Heart right ventricle (tissue), 16 donors: ENCODE measurements around the gene PDE2A. TPM values are rescaled to one million over a fixed set of nuclear protein-coding genes. Genes with fewer than 3 reads are reported as not detected.

ENCODE experiments used
- ATAC-seq, 8 donors: fragments of 200-7000 bp; cut with Tn5 transposase; one replicate each; pipeline ENCODE4 v1.9.1; 2020; ENCODE audit warnings: mild to moderate bottlenecking in 8 of 8, moderate library complexity in 8 of 8, moderate number of reproducible peaks in 1 of 8
- DNase-seq, 2 donors: peaks; one replicate each; pipeline ENCODE4 v3.0.0-alpha.2; 2020
- H3K27ac ChIP-seq, 10 donors: fragments of 200-600 bp; sonication (generic) in 2 of 10; one replicate each; pipeline versions ENCODE4 v1.5.0 to v1.8.0; 2020 to 2022; ENCODE audit warnings: mild to moderate bottlenecking in 3 of 10
- H3K27me3 ChIP-seq, 7 donors: fragments of 200-600 bp; one replicate each; pipeline ENCODE4 v1.8.0; 2021 to 2022; ENCODE audit warnings: mild to moderate bottlenecking in 2 of 7
- H3K36me3 ChIP-seq, 9 donors: fragments of 200-600 bp; sonication (generic) in 1 of 9; one replicate each; pipeline versions ENCODE4 v1.5.0 to v1.8.0; 2020 to 2022; ENCODE audit warnings: mild to moderate bottlenecking in 2 of 9
- H3K4me1 ChIP-seq, 9 donors: fragments of 200-600 bp; sonication (generic) in 1 of 9; one replicate each; pipeline versions ENCODE4 v1.5.0 to v1.8.0; 2020 to 2022; ENCODE audit warnings: mild to moderate bottlenecking in 4 of 9
- H3K4me3 ChIP-seq, 10 donors: fragments of 200-600 bp; sonication (generic) in 2 of 10; one replicate each; pipeline versions ENCODE4 v1.5.0 to v1.8.0; 2020 to 2022; ENCODE audit warnings: mild to moderate bottlenecking in 7 of 10, moderate library complexity in 2 of 10
- H3K9me3 ChIP-seq, 11 donors: fragments of 200-600 bp in 10 of 11; sonication (generic) in 2 of 11; one replicate each; pipeline versions ENCODE4 v1.5.0 to v1.8.0; 2013 to 2022; ENCODE audit warnings: mild to moderate bottlenecking in 2 of 11, control low read depth in 1 of 11, moderate library complexity in 1 of 11
- WGBS, 2 donors: extraction: QIAGEN DNeasy Blood & Tissue Kit; methylation state at CpG; one replicate each; pipeline ENCODE4 v1.1.7; 2013; ENCODE audit warnings: inconsistent platforms in 1 of 2; 5-methylcytosine and 5-hydroxymethylcytosine counted together
- intact Hi-C, 10 donors: fragments of 100-400 bp; cut with DNase I; formaldehyde crosslinking; loops; one replicate each; pipeline versions ENCODE4 v1.11.1 to v1.14.2; 2022
- polyA plus RNA-seq, 2 donors: library from polyadenylated mRNA; stranded (reverse); fragments of 200-250 nt; gene quantifications; one replicate each; pipeline ENCODE4 v1.2.3, GENCODE V29; 2013
- total RNA-seq, 10 donors: library from RNA; stranded (reverse); fragmentation: NEBNext Ultra II Directional in 3 of 10; extraction: Animal tissue kit (Norgen Biotek cat#: 25700) in 3 of 10; gene quantifications; one replicate each; pipeline versions ENCODE4 v1.2.1 to v1.2.4, GENCODE V29; 2021 to 2023
- TF ChIP-seq, protein P1 (sequence below), 9 donors: fragments of 200-600 bp; sonication (generic) in 2 of 9; IDR thresholded peaks; one replicate each; pipeline versions ENCODE4 v1.5.0 to v1.8.0; 2021 to 2022; ENCODE audit warnings: antibody characterized with exemption in 9 of 9, mild to moderate bottlenecking in 5 of 9, moderate library complexity in 1 of 9
- donor health status: Arrhythmogenic right ventricular cardiomyopathy.
- donor health status: ischemic (EF 13 %, LVEDD 7.1; RV severe dilation, severe dysfunction).
- donor health status: healthy with polysubstance abuse.
- donor health status: DM: no; HTN: yes; CAD: no.
- donor health status: DM: no; HTN: no; CAD: no.
- donor health status: ischemic (EF 25% LVEDD 6.9; RV normal size, moderate dysfunction).
- donor health status: ischemic (EF 25% LVEDD 5.7; RV mildly dilated, moderate dysfunction).
- donor health status: healthy.
- donor health status: DM: yes; HTN: yes; CAD: no.
- donor health status: Ischemic cardiomyopathy.
- donor health status: ischemic (EF 35%, LVEDD 5.7; RV mildly dilated, moderate dysfunction).
- donor health status: nonischemic (EF 11% LVEDD 7.7; RV severe dilation, severe dysfunction).
- donor health status: DM: yes; HTN: yes; CAD: no.
- donor health status: PGD.
- donor health status: ischemic (EF 29% LVEDD 5.4; RV normal size, mild dysfunction).
- donor health status: nonischemic (EF 23%, LVEDD 6.1; RV moderate dilation, normal function).

The PDE2A gene
- total and polyA plus RNA-seq, 12 donors = 10.4 to 47.6 (median 30.2) TPM

- H3K4me1 ChIP-seq = no peaks in the 10 kb centered on the region
- TF ChIP-seq, protein P1, sequence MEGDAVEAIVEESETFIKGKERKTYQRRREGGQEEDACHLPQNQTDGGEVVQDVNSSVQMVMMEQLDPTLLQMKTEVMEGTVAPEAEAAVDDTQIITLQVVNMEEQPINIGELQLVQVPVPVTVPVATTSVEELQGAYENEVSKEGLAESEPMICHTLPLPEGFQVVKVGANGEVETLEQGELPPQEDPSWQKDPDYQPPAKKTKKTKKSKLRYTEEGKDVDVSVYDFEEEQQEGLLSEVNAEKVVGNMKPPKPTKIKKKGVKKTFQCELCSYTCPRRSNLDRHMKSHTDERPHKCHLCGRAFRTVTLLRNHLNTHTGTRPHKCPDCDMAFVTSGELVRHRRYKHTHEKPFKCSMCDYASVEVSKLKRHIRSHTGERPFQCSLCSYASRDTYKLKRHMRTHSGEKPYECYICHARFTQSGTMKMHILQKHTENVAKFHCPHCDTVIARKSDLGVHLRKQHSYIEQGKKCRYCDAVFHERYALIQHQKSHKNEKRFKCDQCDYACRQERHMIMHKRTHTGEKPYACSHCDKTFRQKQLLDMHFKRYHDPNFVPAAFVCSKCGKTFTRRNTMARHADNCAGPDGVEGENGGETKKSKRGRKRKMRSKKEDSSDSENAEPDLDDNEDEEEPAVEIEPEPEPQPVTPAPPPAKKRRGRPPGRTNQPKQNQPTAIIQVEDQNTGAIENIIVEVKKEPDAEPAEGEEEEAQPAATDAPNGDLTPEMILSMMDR (IDR thresholded peaks at IDR 0.05) = no peak
- H3K27ac ChIP-seq = no peak overlapping the region
- peaks cover 0 to 2% (median 0%) of the 10 kb centered on the region in 7 donors for H3K27me3 ChIP-seq
- WGBS, 2 donors = 76 to 78% methylated on average over 6 of the region's 6 CpGs
- H3K9me3 ChIP-seq = no peaks in the 10 kb centered on the region
- no peaks in the 10 kb centered on the region for H3K36me3 ChIP-seq
- DNase-seq (no peak), ATAC-seq (no peak)
- H3K4me3 ChIP-seq = no peak overlapping the region
- intact Hi-C loops = loop anchor here in 1 of 10 donors (10.0 kb wide), 1 partner anchor 183 kb away; no protein-coding TSS in a partner anchor
These were observed 16.7 kb downstream of the PDE2A start for GRCh38 chr11:72657411-72658100.

DNA sequence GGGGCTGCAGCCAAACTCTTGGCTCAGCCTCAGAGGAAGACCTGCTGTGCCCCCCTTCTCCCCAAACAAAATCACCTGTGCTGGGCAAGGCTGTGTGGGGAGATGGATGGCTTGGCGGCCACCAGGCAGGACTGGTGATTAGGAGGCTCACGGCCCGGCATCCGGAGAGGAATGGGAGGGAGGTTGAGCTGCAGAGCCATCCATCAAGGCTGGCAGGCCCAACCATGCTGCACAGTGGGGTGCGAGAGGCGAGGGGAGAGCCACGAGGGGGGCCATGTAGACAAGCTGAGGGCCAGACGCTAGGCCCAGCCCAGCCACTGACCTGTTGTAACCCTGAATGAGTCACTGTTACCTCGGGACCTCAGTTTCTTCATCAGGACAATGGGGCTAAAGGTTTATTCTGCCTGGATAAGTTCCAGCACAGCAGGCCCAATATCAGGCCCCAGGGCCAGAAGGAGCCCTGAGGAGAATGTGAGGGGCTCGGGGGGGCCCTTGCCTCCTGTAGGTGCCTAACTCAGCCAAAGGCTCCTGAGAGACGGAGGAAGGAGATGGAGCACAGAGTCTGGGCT, 18.2 kb downstream of the PDE2A start:
- WGBS, 2 donors = 71 to 83% methylated on average over 11 of the region's 11 CpGs
- no peak for DNase-seq
- no peak overlapping the region for H3K27ac ChIP-seq
- TF ChIP-seq, protein P1 (IDR thresholded peaks at IDR 0.05) = no peak
- no peaks in the 10 kb centered on the region for H3K27me3 ChIP-seq
- intact Hi-C loops = loop anchor here in 1 of 10 donors (10.0 kb wide), 1 partner anchor 181 kb away; no protein-coding TSS in a partner anchor
- H3K9me3 ChIP-seq = no peaks in the 10 kb centered on the region
- H3K4me3 ChIP-seq = no peak overlapping the region
- no peaks in the 10 kb centered on the region for H3K36me3 ChIP-seq
- H3K4me1 ChIP-seq = no peaks in the 10 kb centered on the region
- no peak for ATAC-seq

DNA sequence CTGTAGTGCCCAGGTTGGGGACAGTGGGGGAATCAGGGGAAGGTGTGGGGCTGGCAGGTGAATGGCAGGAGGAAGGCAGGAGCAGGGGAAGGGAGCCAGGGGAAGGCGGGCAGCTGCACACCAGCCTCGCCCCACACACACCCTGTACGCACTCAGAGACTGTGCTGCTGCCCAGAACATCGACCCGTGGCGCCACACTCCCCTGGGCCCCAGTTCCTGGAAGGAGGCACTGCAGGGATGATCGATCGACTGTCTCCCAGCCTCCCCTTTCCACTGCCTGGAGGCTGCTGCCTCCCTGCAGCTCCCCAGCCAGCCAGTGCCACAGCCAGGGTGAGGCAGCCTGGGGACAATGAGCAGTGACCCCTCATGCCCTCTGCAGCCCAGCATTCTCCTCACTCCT, 19.2 kb downstream of the PDE2A start:
- TF ChIP-seq, protein P1 (IDR thresholded peaks at IDR 0.05) = no peak
- ATAC-seq (no peak), DNase-seq (no peak)
- no peaks in the 10 kb centered on the region for H3K27me3 ChIP-seq
- H3K4me1 ChIP-seq = no peaks in the 10 kb centered on the region
- intact Hi-C loops = loop anchor here in 1 of 10 donors (10.0 kb wide), 1 partner anchor 180 kb away; no protein-coding TSS in a partner anchor
- H3K4me3 ChIP-seq = no peak overlapping the region
- no peaks in the 10 kb centered on the region for H3K36me3 ChIP-seq
- H3K27ac ChIP-seq = no peak overlapping the region
- H3K9me3 ChIP-seq = no peaks in the 10 kb centered on the region
- 86% methylated on average over 8 of the region's 8 CpGs for WGBS, 2 donors

DNA sequence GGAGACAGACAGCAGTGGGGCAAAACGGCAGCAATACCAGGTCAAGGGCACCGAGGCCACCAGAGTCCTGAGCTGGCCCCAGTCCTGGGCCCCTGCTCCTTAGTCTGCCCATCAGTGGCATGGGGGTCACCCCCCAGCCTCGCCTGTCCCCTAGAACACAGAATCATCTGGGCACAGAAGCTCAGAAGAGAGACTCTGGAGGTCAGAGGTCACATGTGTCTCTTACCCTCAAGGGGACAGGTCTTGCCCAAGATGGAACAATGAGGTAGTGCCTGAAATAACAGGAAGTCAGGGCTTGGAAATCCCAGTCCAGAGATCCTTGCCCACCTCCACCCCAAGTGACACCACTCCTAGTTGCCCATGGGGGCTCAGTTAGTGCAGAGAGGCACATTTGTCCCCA, 20.6 kb downstream of the PDE2A start:
- DNase-seq (no peak), ATAC-seq (no peak)
- Histone ChIP-seq H3K9me3 (no peaks in the 10 kb centered on the region), H3K4me1 (no peaks in the 10 kb centered on the region), H3K27me3 (no peaks in the 10 kb centered on the region), H3K27ac (no peak overlapping the region), H3K36me3 (no peaks in the 10 kb centered on the region), H3K4me3 (no peak overlapping the region)
- WGBS, 2 donors = 67 to 80% methylated on average over 3 of the region's 3 CpGs
- intact Hi-C loops = loop anchor here in 1 of 10 donors (10.0 kb wide), 1 partner anchor 179 kb away; no protein-coding TSS in a partner anchor
- TF ChIP-seq, protein P1 (IDR thresholded peaks at IDR 0.05) = no peak
